ENCODE measurements around the gene MAST2.
"Not testable (repeated sequence)": the region's sequence is repeated elsewhere in the genome, so short reads cannot be mapped to it uniquely, and the experiment has no call there.

Gene MAST2

GRCh38 chr1:45925728-45926287, 122.4 kb downstream of the MAST2 start:
- no peak for DNase-seq (ENCODE audit: low read depth)
- no peak overlapping the region for H3K4me3 ChIP-seq (replicated peaks; ENCODE audit: low read depth, low read length)
- TF ChIP-seq, protein P1, sequence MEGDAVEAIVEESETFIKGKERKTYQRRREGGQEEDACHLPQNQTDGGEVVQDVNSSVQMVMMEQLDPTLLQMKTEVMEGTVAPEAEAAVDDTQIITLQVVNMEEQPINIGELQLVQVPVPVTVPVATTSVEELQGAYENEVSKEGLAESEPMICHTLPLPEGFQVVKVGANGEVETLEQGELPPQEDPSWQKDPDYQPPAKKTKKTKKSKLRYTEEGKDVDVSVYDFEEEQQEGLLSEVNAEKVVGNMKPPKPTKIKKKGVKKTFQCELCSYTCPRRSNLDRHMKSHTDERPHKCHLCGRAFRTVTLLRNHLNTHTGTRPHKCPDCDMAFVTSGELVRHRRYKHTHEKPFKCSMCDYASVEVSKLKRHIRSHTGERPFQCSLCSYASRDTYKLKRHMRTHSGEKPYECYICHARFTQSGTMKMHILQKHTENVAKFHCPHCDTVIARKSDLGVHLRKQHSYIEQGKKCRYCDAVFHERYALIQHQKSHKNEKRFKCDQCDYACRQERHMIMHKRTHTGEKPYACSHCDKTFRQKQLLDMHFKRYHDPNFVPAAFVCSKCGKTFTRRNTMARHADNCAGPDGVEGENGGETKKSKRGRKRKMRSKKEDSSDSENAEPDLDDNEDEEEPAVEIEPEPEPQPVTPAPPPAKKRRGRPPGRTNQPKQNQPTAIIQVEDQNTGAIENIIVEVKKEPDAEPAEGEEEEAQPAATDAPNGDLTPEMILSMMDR (IDR thresholded peaks at IDR 0.05; ENCODE audit: low read length, missing control alignments) = no peak

GRCh38 chr1:45926330-45926729, 122.9 kb downstream of the MAST2 start:
- TF ChIP-seq, protein P1 (IDR thresholded peaks at IDR 0.05; ENCODE audit: low read length, missing control alignments) = no peak
- H3K4me3 ChIP-seq (replicated peaks; ENCODE audit: low read depth, low read length) = no peak overlapping the region
- DNase-seq (ENCODE audit: low read depth) = no peak

GRCh38 chr1:45927231-45927915, 124.0 kb downstream of the MAST2 start:
- not testable (repeated sequence) for DNase-seq (ENCODE audit: low read depth); H3K4me3 ChIP-seq (replicated peaks; ENCODE audit: low read depth, low read length)

- no peak overlapping the region for H3K4me3 ChIP-seq (replicated peaks; ENCODE audit: low read depth, low read length)
- TF ChIP-seq, protein P1 (IDR thresholded peaks at IDR 0.05; ENCODE audit: low read length, missing control alignments) = no peak
- DNase-seq (ENCODE audit: low read depth) = no peak
Observed at GRCh38 chr1:45928486-45929205, 125.2 kb downstream of the MAST2 start.

GRCh38 chr1:45929257-45929687, 125.9 kb downstream of the MAST2 start:
- peak; percentile 80 for DNase-seq (ENCODE audit: low read depth)
- no peak overlapping the region for H3K4me3 ChIP-seq (replicated peaks; ENCODE audit: low read depth, low read length)
- TF ChIP-seq, protein P1 (IDR thresholded peaks at IDR 0.05; ENCODE audit: low read length, missing control alignments) = no peak

DNA sequence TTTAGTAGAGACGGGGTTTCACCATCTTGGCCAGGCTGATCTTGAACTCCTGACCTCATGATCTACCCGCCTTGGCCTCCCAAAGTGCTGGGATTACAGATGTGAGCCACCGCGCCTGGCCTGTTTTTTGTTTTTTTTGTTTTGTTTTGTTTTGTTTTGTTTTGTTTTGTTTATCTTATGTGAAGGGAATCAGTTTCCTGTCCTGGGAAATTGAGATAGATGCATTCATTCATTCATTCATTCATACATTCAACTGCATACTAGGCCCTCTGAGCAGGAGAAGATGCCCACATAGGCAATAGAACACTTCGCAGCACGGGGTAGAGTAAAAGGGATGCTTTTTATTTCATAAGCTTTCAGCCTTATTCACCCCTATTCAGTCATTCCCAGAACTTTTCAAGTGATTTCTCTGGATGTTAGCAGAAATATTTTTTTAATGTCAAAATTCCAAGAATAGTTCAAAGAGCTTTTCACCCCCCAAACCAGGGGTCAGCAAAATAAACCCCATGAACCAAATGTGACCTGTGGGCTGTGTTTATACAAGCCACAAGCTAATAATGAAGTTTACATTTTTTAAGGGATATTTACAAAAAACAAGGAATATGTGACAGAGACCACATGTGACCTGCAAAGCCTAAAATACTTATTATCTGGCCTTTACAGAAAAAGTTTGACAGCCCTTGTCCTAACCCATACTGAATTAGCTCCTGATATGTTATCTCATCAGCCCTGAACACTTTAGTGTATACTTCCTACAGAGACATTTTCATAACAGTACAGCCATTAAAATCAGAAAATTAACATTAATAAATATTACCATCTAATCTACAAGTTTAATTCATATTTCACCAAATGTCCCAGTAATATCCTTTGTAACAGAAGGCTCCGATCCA, 127.1 kb downstream of the MAST2 start:
- DNase-seq (ENCODE audit: low read depth) = no peak
- TF ChIP-seq, protein P1 (IDR thresholded peaks at IDR 0.05; ENCODE audit: low read length, missing control alignments) = no peak
- no peak overlapping the region for H3K4me3 ChIP-seq (replicated peaks; ENCODE audit: low read depth, low read length)

DNA sequence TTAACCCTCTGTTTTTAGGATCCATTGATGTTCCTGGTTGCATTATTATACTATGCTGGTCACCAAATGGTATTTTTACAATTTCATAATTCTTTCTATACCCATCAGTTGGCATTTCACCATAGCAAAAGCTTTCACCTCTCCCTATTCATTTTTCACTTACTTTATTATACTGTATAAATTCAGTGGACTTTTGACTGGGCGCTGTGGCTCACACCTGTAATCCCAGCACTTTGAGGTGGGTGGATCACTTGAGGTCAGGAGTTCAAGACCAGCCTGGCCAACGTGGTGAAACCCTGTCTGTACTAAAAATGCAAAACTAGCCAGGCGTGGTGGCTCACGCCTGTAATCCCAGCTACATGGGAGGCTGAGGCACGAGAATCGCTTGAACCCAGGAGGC, 128.8 kb downstream of the MAST2 start:
- DNase-seq (ENCODE audit: low read depth); H3K4me3 ChIP-seq (replicated peaks; ENCODE audit: low read depth, low read length): not testable (repeated sequence)
